Dedifferentiated amniotic fluid mesenchymal stem cell (primary cell): ENCODE measurements around the gene STX5.
"Not testable (repeated sequence)": the region's sequence is repeated elsewhere in the genome, so short reads cannot be mapped to it uniquely, and the experiment has no call there.

Experiments
- DNase-seq: peaks from one replicate; pipeline ENCODE4 v3.0.0-alpha.2; 2016; ENCODE audit errors: extremely low spot score

Gene STX5

DNA sequence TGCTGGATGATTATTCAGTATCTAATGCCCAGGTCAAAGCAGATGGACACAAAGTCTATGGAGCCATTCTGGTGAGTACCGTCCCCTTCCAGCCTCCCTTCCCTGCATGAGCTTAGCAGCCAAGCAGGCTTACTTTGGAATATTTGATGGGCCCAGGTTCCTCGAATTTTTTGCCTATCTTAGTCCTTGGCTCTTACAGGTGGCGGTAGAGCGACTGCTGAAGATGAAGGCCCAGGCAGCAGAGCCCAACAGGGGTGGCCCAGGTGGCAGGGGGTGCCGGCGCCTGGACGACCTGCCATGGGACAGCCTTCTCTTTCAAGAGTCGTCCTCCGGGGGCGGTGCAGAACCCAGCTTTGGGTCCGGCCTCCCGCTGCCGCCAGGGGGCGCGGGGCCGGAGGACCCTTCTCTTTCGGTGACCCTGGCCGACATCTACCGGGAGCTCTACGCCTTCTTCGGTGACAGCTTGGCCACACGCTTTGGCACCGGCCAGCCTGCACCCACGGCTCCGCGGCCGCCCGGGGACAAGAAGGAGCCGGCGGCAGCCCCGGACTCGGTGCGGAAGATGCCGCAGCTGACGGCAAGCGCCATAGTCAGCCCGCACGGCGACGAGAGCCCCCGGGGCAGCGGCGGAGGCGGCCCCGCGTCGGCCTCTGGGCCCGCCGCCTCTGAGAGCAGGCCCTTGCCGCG lies 45.4 kb downstream of the STX5 start:
- peak; percentile 82 for DNase-seq

DNA sequence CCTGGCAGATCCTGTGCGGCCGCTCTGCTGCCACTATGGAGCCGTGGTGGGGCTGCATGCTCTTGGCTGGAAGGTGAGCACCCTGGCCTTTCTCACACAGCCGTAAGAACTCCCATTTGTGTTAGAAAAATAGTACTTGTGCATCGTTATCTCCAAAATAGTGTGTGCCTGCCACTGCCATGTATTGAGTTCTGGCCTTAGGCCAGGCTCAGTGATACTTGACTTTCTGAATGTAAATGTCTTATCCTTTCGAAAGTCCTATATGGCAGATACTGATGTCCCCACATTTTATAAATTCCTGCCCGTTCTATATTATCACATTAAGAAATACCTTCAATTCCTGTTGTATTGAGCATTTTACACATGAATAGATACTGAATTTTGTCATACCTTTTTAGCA lies 49.1 kb downstream of the STX5 start:
- DNase-seq = no peak

DNA sequence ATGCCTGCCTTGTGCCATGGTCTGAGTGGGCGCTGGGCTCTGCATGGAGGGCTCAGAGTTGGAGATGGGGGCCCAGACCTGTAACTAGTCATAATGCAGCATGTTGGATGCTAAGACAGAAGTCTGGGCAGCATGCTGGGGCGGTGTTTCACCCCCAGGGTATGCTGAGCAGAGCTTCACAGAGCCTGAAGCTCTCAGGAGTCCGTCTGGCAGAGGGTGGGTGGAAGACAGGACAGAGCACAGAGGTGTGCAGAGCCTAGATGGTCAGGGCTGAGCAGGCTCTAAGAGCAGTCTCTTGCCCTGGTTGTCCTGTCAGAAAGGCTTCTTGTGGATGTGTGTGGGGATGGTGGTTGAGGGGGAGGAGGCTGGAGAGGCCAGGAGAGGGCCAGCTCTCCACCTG lies 53.4 kb downstream of the STX5 start:
- no peak for DNase-seq

DNA sequence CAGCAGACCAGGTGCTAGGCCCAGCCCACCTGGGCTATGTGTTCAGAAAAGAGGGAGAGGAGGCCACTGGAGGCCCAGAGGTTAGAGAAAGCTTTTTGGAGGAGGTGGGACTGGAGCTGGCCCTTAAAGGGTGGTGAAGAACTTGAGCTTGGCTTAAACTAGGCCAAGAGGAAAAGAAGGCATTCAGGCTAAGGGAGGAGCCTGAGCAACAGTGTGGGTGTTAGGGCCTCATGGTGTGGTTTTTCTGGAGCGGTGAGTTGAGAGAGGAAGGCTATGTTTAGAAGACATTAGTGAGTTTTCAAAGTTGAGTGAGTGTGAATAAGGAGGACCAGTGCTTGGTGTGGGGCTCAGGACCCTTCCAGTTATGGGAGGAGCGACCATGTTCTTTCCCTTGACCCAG lies 54.5 kb downstream of the STX5 start:
- no peak for DNase-seq

DNA sequence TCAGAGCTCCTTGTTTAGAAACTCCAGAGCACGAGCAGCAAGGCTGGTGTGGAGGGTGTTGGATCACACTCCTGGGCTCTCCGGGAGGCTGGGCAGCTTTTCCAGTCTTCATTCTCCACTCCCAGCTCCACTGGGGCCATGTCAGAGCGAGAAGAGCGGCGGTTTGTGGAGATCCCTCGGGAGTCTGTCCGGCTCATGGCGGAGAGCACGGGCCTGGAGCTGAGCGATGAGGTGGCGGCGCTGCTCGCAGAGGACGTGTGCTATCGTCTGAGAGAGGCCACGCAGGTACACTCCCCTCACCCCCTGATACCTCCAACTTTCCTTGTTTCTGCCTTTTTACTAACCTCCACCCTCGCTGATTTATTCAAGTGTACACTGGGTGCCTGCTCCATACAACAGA lies 56.2 kb downstream of the STX5 start:
- DNase-seq = no peak

DNA sequence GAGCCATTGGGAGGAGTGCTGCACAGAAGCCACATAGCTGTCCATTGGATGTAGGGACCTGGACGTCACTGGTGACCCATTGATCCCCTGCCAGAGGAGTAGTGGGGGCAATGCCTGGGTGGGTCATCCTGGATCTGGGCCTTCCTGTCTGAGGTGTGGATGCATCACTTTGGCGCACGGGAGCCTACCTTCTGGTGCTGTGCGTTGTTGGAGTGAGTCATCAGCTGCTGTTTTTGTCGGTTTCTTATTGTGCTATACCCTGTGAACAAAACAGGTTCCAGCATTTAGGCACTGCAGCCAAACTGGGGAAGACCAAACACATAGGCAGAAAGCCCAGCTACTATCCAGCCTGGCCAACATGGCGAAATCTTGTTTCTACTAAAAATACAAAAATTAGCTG lies 57.4 kb downstream of the STX5 start:
- no peak for DNase-seq

DNA sequence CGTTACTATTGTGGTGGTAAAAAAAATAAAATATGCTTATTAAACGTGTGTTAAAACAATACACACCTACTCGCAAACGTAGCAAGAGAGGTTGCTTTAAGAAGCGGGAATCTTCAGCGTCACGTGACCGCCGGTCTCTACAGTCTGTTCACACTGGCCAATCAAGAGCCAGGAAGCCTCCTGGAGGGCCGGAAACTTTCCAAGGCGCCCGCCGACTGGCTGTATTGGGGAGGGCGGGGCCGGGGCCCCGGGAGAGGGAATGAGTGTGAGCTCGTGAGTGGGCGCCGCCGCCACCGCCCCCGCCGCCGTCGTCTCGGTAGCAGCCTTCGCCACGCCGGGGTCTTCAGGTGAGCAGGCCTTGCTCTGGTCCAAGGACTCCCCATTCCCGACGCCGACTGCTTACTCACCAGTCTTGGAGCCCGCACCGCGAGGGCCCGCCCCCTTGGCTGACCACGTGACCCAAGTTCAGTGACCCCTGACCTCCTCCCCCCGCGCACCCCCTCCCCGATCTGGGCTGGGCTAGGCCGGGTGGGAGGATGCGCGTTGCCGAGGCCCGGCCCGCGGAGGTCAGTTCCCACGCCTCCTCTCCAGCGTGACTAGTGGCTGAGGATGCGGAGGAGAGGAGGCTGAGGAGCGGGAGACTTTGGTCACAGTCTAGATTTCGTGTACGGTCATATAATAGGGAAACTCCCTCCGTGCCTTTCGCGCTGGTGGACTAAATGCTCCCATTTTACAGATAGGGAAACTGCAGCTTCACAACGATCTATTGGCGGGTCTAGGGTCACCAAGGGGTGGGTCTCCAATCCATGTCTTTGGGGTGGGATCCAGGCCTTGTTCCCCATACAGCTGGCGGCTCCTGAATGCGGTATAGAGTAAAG lies 60.5 kb downstream of the STX5 start, which contains the start of gene TAF6L:
Gene TAF6L (plus strand): TSS at position 253 of the 878 bp plus-strand sequence. CDS start 4,388 bp downstream, outside the sequence.
- DNase-seq = peak; percentile 94

DNA sequence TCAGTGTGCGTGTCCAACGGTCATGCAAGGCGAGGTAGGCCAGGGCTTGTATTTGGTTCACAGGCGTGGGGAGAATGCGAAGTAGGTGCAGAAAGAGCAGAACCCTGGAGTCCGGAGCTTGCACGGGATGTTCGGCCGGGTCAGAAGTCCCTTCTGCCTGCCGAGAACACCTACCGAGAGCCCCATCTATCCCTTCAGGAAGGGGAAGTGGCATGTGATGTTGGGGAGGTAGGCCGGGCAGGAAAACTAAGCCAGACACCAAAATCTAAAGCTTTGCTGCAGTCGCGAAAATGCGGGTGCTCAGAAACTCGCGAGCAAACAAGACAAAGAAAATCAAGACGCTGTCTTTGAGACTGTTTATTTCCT lies 61.1 kb downstream of the STX5 start:
- peak; percentile 15 for DNase-seq

DNA sequence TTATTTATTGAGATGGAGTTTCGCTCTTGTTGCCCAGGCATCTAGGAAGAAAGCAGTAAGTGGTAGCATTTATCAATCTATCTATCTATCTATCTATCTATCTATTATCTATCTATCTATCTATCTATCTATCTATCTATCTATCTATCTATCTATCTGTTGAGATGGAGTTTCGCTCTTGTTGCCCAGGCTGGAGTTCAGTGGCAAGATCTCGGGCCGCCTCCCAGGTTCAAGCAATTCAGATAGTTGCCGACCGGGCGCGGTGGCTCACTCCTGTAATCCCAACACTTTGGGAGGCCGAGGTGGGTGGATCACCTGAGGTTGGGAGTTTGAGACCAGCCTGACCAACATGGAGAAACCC lies 71.0 kb downstream of the STX5 start:
- DNase-seq = not testable (repeated sequence)

DNA sequence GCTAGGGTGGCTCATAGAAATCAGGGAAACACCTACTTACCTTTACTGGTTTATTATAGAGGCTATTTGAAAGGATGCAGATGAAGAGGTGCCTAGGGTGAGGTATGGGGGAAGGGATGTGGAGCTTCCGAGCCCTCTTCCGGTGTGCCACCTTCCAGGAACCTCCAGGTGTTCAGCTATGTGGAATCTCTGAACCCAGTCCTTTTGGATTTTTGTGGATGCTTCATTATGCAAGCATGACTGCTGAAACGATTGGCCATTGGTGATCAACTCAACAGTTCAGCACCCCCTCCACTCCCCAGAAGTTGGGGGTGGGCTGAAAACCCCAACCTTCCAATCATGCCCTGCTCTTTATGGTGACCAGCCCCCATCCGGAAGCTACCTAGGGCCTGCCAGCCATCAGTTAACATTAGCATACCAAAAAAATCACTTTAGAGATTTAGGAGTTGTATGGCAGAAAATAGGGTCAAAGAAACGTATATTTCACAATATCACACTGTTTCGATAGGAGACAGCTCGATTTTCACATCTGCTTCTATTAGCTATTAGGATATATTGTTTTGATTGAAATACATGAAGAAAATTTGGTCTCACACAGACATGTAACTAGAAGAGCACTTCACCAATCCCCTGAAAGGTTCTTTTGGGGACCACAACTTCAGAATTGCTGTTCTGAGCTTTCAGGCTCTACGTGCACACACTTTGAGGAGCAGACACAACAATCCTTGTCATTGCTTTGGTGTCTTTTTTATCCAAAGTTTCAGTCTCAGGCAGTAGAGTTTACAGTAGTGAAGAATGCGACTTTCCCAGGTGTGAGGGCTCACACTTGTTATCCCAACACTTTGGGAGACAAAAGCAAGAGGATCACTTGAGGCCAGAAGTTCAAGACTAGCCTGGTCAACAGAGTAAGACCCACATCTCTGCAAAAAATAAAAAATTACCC lies 73.7 kb downstream of the STX5 start:
- DNase-seq = no peak
